Type B pancreatic cell (in vitro differentiated cells): ENCODE data around the gene GSTM3. TPM values are rescaled to one million over a fixed set of nuclear protein-coding genes. Genes with fewer than 3 reads are reported as not detected.
"Not testable (repeated sequence)": the region's sequence is repeated elsewhere in the genome, so short reads cannot be mapped to it uniquely, and the experiment has no call there.

Experiments used
- DNase-seq: peaks from one replicate; pipeline ENCODE4 v3.0.0; 2021; ENCODE audit warnings: mixed read lengths; ENCODE audit not compliant: unreplicated experiment; ENCODE audit errors: extremely low spot score
- H3K27ac Mint-ChIP-seq: 2 replicates; pipeline ENCODE4 v1.8.0; 2021; ENCODE audit warnings: mild to moderate bottlenecking, mixed read lengths
- H3K27me3 Mint-ChIP-seq: 2 replicates; pipeline ENCODE4 v1.8.0; 2021; ENCODE audit warnings: mixed read lengths
- H3K36me3 Mint-ChIP-seq: 2 replicates; pipeline ENCODE4 v1.8.0; 2021; ENCODE audit warnings: mixed read lengths
- H3K4me1 Mint-ChIP-seq: one replicate; pipeline ENCODE4 v1.8.0; 2021; ENCODE audit warnings: mixed read lengths; ENCODE audit not compliant: unreplicated experiment
- H3K4me3 Mint-ChIP-seq: 2 replicates; pipeline ENCODE4 v1.8.0; 2021; ENCODE audit warnings: mild to moderate bottlenecking, mixed read lengths
- H3K9me3 Mint-ChIP-seq: 2 replicates; pipeline ENCODE4 v1.8.0; 2021; ENCODE audit warnings: mixed read lengths
- CTCF ChIP-seq: fragments of 200-600 bp; sonication (generic); conservative IDR thresholded peaks from 2 replicates; pipeline ENCODE4 v1.5.0; 2021; ENCODE audit warnings: antibody characterized with exemption, mild to moderate bottlenecking
- total RNA-seq: library from RNA; stranded (reverse); gene quantifications from 2 replicates; pipeline ENCODE4 v1.2.1, GENCODE V29; 2021; ENCODE audit warnings: low replicate concordance

Gene GSTM3
- total RNA-seq, 1 donor from 2014 or later = 78.4 TPM

GRCh38 chr1:109756848-109757521 is 16.1 kb upstream of the GSTM3 start:
- DNase-seq = peak; percentile 49

GRCh38 chr1:109756325-109756724 is 15.5 kb upstream of the GSTM3 start:
- not testable (repeated sequence) for H3K27me3 Mint-ChIP-seq, DNase-seq, H3K4me1 Mint-ChIP-seq, H3K27ac Mint-ChIP-seq, H3K36me3 Mint-ChIP-seq, H3K4me3 Mint-ChIP-seq, H3K9me3 Mint-ChIP-seq

More at GRCh38 chr1:109756848-109757521, 16.1 kb upstream of the GSTM3 start:
- H3K27me3 Mint-ChIP-seq = no peaks in the 10 kb centered on the region
- H3K36me3 Mint-ChIP-seq = no peaks in the 10 kb centered on the region
- H3K27ac Mint-ChIP-seq = no peak overlapping the region
- no peaks in the 10 kb centered on the region for H3K9me3 Mint-ChIP-seq
- H3K4me3 Mint-ChIP-seq = no peak overlapping the region
- H3K4me1 Mint-ChIP-seq = no peaks in the 10 kb centered on the region
- TF ChIP-seq CTCF = no peak

- TF ChIP-seq CTCF = no peak
- no peak overlapping the region for H3K27ac Mint-ChIP-seq
- H3K9me3 Mint-ChIP-seq = no peaks in the 10 kb centered on the region
- H3K4me1 Mint-ChIP-seq = no peaks in the 10 kb centered on the region
- no peaks in the 10 kb centered on the region for H3K36me3 Mint-ChIP-seq
- H3K27me3 Mint-ChIP-seq = no peaks in the 10 kb centered on the region
- no peak for DNase-seq
- H3K4me3 Mint-ChIP-seq = no peak overlapping the region
Observed at GRCh38 chr1:109754738-109755137, 13.9 kb upstream of the GSTM3 start.

- Mint-ChIP-seq H3K36me3 (no peaks in the 10 kb centered on the region), H3K27ac (no peak overlapping the region), H3K27me3 (peaks cover 7% of the 10 kb centered on the region), H3K9me3 (no peaks in the 10 kb centered on the region), H3K4me3 (no peak overlapping the region), H3K4me1 (no peaks in the 10 kb centered on the region)
- TF ChIP-seq CTCF = no peak
- DNase-seq = peak; percentile 48
Observed at GRCh38 chr1:109751531-109752260, 10.9 kb upstream of the GSTM3 start.

- H3K4me3 Mint-ChIP-seq = no peak overlapping the region
- no peaks in the 10 kb centered on the region for H3K9me3 Mint-ChIP-seq
- DNase-seq = peak; percentile 29
- H3K4me1 Mint-ChIP-seq = no peaks in the 10 kb centered on the region
- no peaks in the 10 kb centered on the region for H3K36me3 Mint-ChIP-seq
- no peak for TF ChIP-seq CTCF
- no peak overlapping the region for H3K27ac Mint-ChIP-seq
- H3K27me3 Mint-ChIP-seq = peaks cover 7% of the 10 kb centered on the region
Observed at GRCh38 chr1:109750920-109751319, 10.1 kb upstream of the GSTM3 start.

GRCh38 chr1:109750241-109750882 is 9.5 kb upstream of the GSTM3 start:
- Mint-ChIP-seq H3K36me3 (no peaks in the 10 kb centered on the region), H3K4me1 (no peaks in the 10 kb centered on the region), H3K27ac (no peak overlapping the region), H3K9me3 (no peaks in the 10 kb centered on the region), H3K27me3 (peaks cover 7% of the 10 kb centered on the region), H3K4me3 (no peak overlapping the region)
- peak; percentile 51 for DNase-seq
- TF ChIP-seq CTCF = no peak
